CD4-positive, alpha-beta T cell (primary cell): Measurements from ENCODE around the gene SKIC8. TPM values are rescaled to one million over a fixed set of nuclear protein-coding genes. Genes with fewer than 3 reads are reported as not detected.

ENCODE experiments used
- ATAC-seq: fragments of 200-7000 bp; cut with Tn5 transposase; one replicate; pipeline ENCODE4 v1.10.0; 2022; ENCODE audit warnings: mild to moderate bottlenecking; ENCODE audit not compliant: poor library complexity
- CTCF ChIA-PET: fragments of 350-600 bp; sonication (Branson Sonifier 250); formaldehyde crosslinking; loops from one replicate; lab custom pipeline; 2021; ENCODE audit warnings: antibody characterized with exemption, inconsistent platforms; lab: Charles Lee
- POLR2A ChIA-PET: fragments of 350-600 bp; sonication (Branson Sonifier 250); formaldehyde crosslinking; loops from one replicate; lab custom pipeline; 2021; ENCODE audit warnings: antibody characterized with exemption, inconsistent platforms; lab: Charles Lee
- DNase-seq, 14 experiments: peaks; one replicate each; pipeline ENCODE4 v3.0.0-alpha.2; 2013 to 2020; ENCODE audit warnings: mixed read lengths in 2 of 14
- H3K27ac ChIP-seq, 2 donors: one replicate each; pipeline versions ENCODE4 v1.5.1 to v1.7.0; 2013; ENCODE audit warnings: low read length in 2 of 2, low read depth in 1 of 2, mild to moderate bottlenecking in 1 of 2
- H3K27me3 ChIP-seq, 2 experiments: 1 replicate in 1 of 2; 2 replicates in 1 of 2; pipeline versions ENCODE4 v1.6.1 to v1.7.0; 2013; ENCODE audit warnings: low read length in 2 of 2, control low read depth in 1 of 2, mild to moderate bottlenecking in 1 of 2, moderate library complexity in 1 of 2; ENCODE audit not compliant: insufficient read depth in 2 of 2, control insufficient read depth in 1 of 2
- H3K36me3 ChIP-seq: one replicate; pipeline ENCODE4 v1.6.1; 2013; ENCODE audit warnings: low read length, control low read depth; ENCODE audit not compliant: insufficient read depth
- H3K4me1 ChIP-seq: one replicate; pipeline ENCODE4 v1.6.1; 2013; ENCODE audit warnings: low read length, control low read depth; ENCODE audit not compliant: insufficient read depth
- H3K4me3 ChIP-seq: one replicate; pipeline ENCODE4 v1.5.1; 2013; ENCODE audit warnings: mild to moderate bottlenecking, low read length, moderate library complexity
- H3K9me3 ChIP-seq, 2 experiments: 1 replicate in 1 of 2; 2 replicates in 1 of 2; pipeline versions ENCODE4 v1.6.1 to v1.7.0; 2013; ENCODE audit warnings: low read length in 2 of 2, mild to moderate bottlenecking in 2 of 2, control low read depth in 1 of 2, moderate library complexity in 1 of 2; ENCODE audit not compliant: control insufficient read depth in 1 of 2, insufficient read depth in 1 of 2
- H3K27ac Mint-ChIP-seq: one replicate; pipeline ENCODE4 v1.8.0; 2020; ENCODE audit warnings: mixed read lengths
- H3K27me3 Mint-ChIP-seq: one replicate; pipeline ENCODE4 v1.8.0; 2021; ENCODE audit warnings: mixed read lengths
- H3K36me3 Mint-ChIP-seq: one replicate; pipeline ENCODE4 v1.8.0; 2021; ENCODE audit warnings: low read depth, mixed read lengths
- H3K4me1 Mint-ChIP-seq: one replicate; pipeline ENCODE4 v1.8.0; 2021; ENCODE audit warnings: low read depth, mixed read lengths
- H3K4me3 Mint-ChIP-seq: one replicate; pipeline ENCODE4 v1.8.0; 2020; ENCODE audit warnings: mild to moderate bottlenecking, mixed read lengths
- H3K9me3 Mint-ChIP-seq: one replicate; pipeline ENCODE4 v1.8.0; 2020; ENCODE audit warnings: mixed read lengths
- CTCF ChIP-seq: fragments of 200-600 bp; IDR thresholded peaks from one replicate; pipeline ENCODE4 v1.8.0; 2022; ENCODE audit warnings: antibody characterized with exemption, mild to moderate bottlenecking
- intact Hi-C, 2 experiments: fragments of 100-400 bp; cut with DNase I in 1 of 2; cut with micrococcal nuclease in 1 of 2; formaldehyde crosslinking; loops; one replicate each; pipeline versions ENCODE4 v1.15.1 to v1.9.0; 2023 to 2025; cut with DNase I, micrococcal nuclease
- total RNA-seq, 174 experiments: library from RNA in 2 of 174; stranded (reverse) in 2 of 174; gene quantifications; one replicate each; pipeline ENCODE4 v1.2.3 and lab custom pipeline; 2021 to 2026

The SKIC8 gene
- total RNA-seq, 2 experiments from 2014 or later, result 13.3 to 16.7 TPM

GRCh38 chr15:78260489-78260888 is 38.9 kb downstream of the SKIC8 start:
- Mint-ChIP-seq H3K27ac (no peak overlapping the region), H3K27me3 (no peaks in the 10 kb centered on the region), H3K9me3 (no peaks in the 10 kb centered on the region), H3K4me1 (peaks cover 8% of the 10 kb centered on the region), H3K36me3 (no peaks in the 10 kb centered on the region), H3K4me3 (no peak overlapping the region)
- DNase-seq (no peak), ATAC-seq (no peak)
- Histone ChIP-seq H3K4me1 (peaks cover 14% of the 10 kb centered on the region), H3K27ac (no peak overlapping the region), H3K27me3 (no peaks in the 10 kb centered on the region), H3K9me3 (no peaks in the 10 kb centered on the region), H3K4me3 (no peak overlapping the region), H3K36me3 (no peaks in the 10 kb centered on the region)
- POLR2A ChIA-PET, result interaction anchor here (1.1 kb wide), 1 partner anchor 112 kb away, joined by 3 read pairs; no protein-coding TSS in a partner anchor
- no peak for TF ChIP-seq CTCF
- CTCF ChIA-PET, result interaction anchor here (0.7 to 1.1 kb wide), 2 partner anchors 10 to 21 kb away, joined by 3 read pairs; no protein-coding TSS in a partner anchor
- intact Hi-C loops, result loop anchor here in 1 of 2 experiments (5.0 kb wide), 1 partner anchor 177 kb away; the partner anchor contains the start of gene IREB2

GRCh38 chr15:78259232-78259631 is 40.2 kb downstream of the SKIC8 start:
- Histone ChIP-seq H3K4me1 (peaks cover 7% of the 10 kb centered on the region), H3K27me3 (no peaks in the 10 kb centered on the region), H3K4me3 (no peak overlapping the region), H3K9me3 (no peaks in the 10 kb centered on the region), H3K36me3 (no peaks in the 10 kb centered on the region), H3K27ac (no peak overlapping the region)
- no peak for DNase-seq
- Mint-ChIP-seq H3K27ac (no peak overlapping the region), H3K27me3 (no peaks in the 10 kb centered on the region), H3K4me1 (no peaks in the 10 kb centered on the region), H3K36me3 (no peaks in the 10 kb centered on the region), H3K9me3 (no peaks in the 10 kb centered on the region), H3K4me3 (no peak overlapping the region)
- no peak for TF ChIP-seq CTCF
- no peak for ATAC-seq
- intact Hi-C loops, result no loop called here
- ChIA-PET CTCF (no interaction called here), POLR2A (no interaction called here)

GRCh38 chr15:78257681-78258080 is 41.7 kb downstream of the SKIC8 start:
- Mint-ChIP-seq H3K27ac (no peak overlapping the region), H3K4me3 (no peak overlapping the region), H3K27me3 (no peaks in the 10 kb centered on the region), H3K9me3 (no peaks in the 10 kb centered on the region), H3K4me1 (no peaks in the 10 kb centered on the region), H3K36me3 (no peaks in the 10 kb centered on the region)
- no peak for TF ChIP-seq CTCF
- ATAC-seq, result no peak
- POLR2A ChIA-PET, result no interaction called here
- H3K9me3 ChIP-seq, result no peaks in the 10 kb centered on the region
- intact Hi-C loops, result no loop called here
- no peaks in the 10 kb centered on the region for H3K4me1 ChIP-seq
- H3K27me3 ChIP-seq, result no peaks in the 10 kb centered on the region
- no peak overlapping the region for H3K27ac ChIP-seq
- DNase-seq, result no peak
- no peak overlapping the region for H3K4me3 ChIP-seq
- CTCF ChIA-PET, result no interaction called here
- H3K36me3 ChIP-seq, result no peaks in the 10 kb centered on the region
